ENCODE results near the gene RPL13A.

The RPL13A gene

DNA sequence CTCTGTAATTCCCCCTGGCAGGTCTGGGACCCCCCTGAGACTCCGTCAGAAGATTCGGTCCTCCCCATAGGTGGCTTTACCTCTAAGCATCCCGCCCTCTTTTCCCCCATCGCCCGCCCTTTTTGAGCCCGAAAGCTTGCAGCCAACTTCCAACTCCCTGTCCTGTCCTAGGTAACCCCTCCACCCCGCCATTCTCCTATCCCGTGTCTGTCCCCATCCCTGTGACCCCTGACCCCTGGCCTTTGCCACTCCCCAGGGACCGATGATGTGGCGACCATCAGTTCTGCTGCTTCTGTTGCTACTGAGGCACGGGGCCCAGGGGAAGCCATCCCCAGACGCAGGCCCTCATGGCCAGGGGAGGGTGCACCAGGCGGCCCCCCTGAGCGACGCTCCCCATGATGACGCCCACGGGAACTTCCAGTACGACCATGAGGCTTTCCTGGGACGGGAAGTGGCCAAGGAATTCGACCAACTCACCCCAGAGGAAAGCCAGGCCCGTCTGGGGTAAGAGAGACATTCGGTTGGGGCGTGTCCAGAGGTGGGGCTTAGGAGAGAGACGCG is 40.9 kb downstream of the RPL13A start:
- no peaks in the 10 kb centered on the region for H3K27me3 ChIP-seq (ENCODE audit: control insufficient read depth in 1 of 2, insufficient read depth in 2 of 2, low read length in 2 of 2)
- H3K9me3 ChIP-seq (ENCODE audit: control insufficient read depth in 1 of 2, low read length in 2 of 2): no peaks in the 10 kb centered on the region
- H3K4me1 ChIP-seq (ENCODE audit: control insufficient read depth in 1 of 2, insufficient read depth in 2 of 2, low read length in 2 of 2): peaks cover 5 to 11% of the 10 kb centered on the region in 2 donors
- H3K4me3 ChIP-seq (ENCODE audit: low read depth in 1 of 2, low read length in 2 of 2): peak overlapping the region; percentile 55 to 59
- H3K36me3 ChIP-seq (ENCODE audit: control insufficient read depth in 1 of 2, insufficient read depth in 2 of 2, low read length in 2 of 2): peaks cover 20 to 54% of the 10 kb centered on the region in 2 donors
- no peak overlapping the region for H3K27ac ChIP-seq (ENCODE audit: low read depth, low read length)
- no peak overlapping the region for H3K9ac ChIP-seq (ENCODE audit: low read depth in 1 of 2, low read length in 2 of 2)

DNA sequence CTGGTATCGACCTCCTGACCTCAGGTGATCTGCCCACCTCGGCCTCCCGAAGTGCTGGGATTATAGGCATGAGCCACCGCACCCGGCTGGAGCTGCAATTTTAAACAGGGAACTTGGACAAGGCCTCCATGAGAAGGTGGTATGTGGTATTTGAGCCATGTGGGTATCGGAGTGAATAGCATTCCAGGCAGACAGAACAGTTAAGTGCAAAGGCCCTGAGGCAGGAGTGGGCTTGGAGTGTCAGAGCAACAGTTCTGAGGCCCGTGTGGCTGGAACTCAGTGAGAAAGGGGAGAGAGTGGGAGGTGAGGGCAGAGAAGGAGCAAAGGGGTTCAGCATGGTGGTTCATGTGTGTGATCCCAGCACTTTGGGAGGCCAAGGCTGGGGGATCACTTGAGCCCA is 43.3 kb downstream of the RPL13A start:
- Histone ChIP-seq H3K9ac (ENCODE audit: low read depth in 1 of 2, low read length in 2 of 2) (no peak overlapping the region), H3K27me3 (ENCODE audit: control insufficient read depth in 1 of 2, insufficient read depth in 2 of 2, low read length in 2 of 2) (no peaks in the 10 kb centered on the region), H3K27ac (ENCODE audit: low read depth, low read length) (no peak overlapping the region), H3K9me3 (ENCODE audit: control insufficient read depth in 1 of 2, low read length in 2 of 2) (no peaks in the 10 kb centered on the region), H3K4me3 (ENCODE audit: low read depth in 1 of 2, low read length in 2 of 2) (no peak overlapping the region), H3K36me3 (ENCODE audit: control insufficient read depth in 1 of 2, insufficient read depth in 2 of 2, low read length in 2 of 2) (peaks cover 9 to 53% of the 10 kb centered on the region in 2 donors), H3K4me1 (ENCODE audit: control insufficient read depth in 1 of 2, insufficient read depth in 2 of 2, low read length in 2 of 2) (peaks cover 5 to 20% of the 10 kb centered on the region in 2 donors)

GRCh38 chr19:49533551-49534488 is 46.4 kb downstream of the RPL13A start:
- no peaks in the 10 kb centered on the region for H3K9me3 ChIP-seq (ENCODE audit: control insufficient read depth in 1 of 2, low read length in 2 of 2)
- peak overlapping the region in 1 of 2 donors; percentile 25 for H3K9ac ChIP-seq (ENCODE audit: low read depth in 1 of 2, low read length in 2 of 2)
- no peak overlapping the region for H3K27ac ChIP-seq (ENCODE audit: low read depth, low read length)
- H3K36me3 ChIP-seq (ENCODE audit: control insufficient read depth in 1 of 2, insufficient read depth in 2 of 2, low read length in 2 of 2): peaks cover 12 to 53% of the 10 kb centered on the region in 2 donors
- no peaks in the 10 kb centered on the region for H3K27me3 ChIP-seq (ENCODE audit: control insufficient read depth in 1 of 2, insufficient read depth in 2 of 2, low read length in 2 of 2)
- H3K4me3 ChIP-seq (ENCODE audit: low read depth in 1 of 2, low read length in 2 of 2): peak overlapping the region; percentile 58 to 68
- H3K4me1 ChIP-seq (ENCODE audit: control insufficient read depth in 1 of 2, insufficient read depth in 2 of 2, low read length in 2 of 2): peaks cover under 1 to 12% of the 10 kb centered on the region in 2 donors

DNA sequence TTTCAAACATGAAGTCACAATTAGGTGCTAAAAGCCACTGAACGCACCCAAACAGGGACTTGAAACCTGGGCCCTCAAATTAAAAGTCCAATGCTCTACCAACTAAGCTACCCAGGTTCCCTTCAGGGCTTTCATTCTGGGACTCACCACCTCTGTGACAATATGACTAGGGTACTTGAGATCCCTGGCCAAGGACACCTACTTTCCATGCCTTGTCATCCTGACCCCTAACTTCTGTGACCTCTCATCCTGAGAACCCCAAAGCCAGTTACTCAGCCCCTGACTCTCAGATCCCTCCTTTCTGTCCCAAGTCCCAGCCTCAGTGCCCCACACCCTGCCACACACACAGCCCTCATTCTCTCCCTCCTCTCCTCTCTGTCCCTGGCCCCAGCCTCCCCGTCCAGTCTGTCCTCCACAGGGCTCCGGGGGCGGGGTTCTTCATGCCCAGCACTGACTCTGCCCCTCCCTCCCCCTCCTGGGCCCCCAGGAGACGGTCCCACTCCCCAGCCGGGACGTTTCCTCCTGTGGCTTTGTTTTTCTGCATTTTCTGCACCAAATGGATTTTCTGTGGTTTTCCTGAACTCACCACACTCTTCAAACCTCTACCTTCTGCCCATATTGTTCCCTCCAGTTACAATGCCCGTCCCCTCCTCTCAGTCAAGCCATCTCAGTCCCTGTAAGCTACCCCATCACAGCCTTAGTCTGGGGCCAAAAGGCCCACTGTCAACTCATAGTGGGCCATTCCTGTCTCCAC is 47.4 kb downstream of the RPL13A start:
- no peaks in the 10 kb centered on the region for H3K27me3 ChIP-seq (ENCODE audit: control insufficient read depth in 1 of 2, insufficient read depth in 2 of 2, low read length in 2 of 2)
- H3K4me1 ChIP-seq (ENCODE audit: control insufficient read depth in 1 of 2, insufficient read depth in 2 of 2, low read length in 2 of 2): peaks cover 0 to 12% of the 10 kb centered on the region in 2 donors
- H3K9me3 ChIP-seq (ENCODE audit: control insufficient read depth in 1 of 2, low read length in 2 of 2): no peaks in the 10 kb centered on the region
- peaks cover 14 to 53% of the 10 kb centered on the region in 2 donors for H3K36me3 ChIP-seq (ENCODE audit: control insufficient read depth in 1 of 2, insufficient read depth in 2 of 2, low read length in 2 of 2)
- H3K27ac ChIP-seq (ENCODE audit: low read depth, low read length): no peak overlapping the region
- peak overlapping the region in 1 of 2 donors; percentile 68 for H3K4me3 ChIP-seq (ENCODE audit: low read depth in 1 of 2, low read length in 2 of 2)
- no peak overlapping the region for H3K9ac ChIP-seq (ENCODE audit: low read depth in 1 of 2, low read length in 2 of 2)

DNA sequence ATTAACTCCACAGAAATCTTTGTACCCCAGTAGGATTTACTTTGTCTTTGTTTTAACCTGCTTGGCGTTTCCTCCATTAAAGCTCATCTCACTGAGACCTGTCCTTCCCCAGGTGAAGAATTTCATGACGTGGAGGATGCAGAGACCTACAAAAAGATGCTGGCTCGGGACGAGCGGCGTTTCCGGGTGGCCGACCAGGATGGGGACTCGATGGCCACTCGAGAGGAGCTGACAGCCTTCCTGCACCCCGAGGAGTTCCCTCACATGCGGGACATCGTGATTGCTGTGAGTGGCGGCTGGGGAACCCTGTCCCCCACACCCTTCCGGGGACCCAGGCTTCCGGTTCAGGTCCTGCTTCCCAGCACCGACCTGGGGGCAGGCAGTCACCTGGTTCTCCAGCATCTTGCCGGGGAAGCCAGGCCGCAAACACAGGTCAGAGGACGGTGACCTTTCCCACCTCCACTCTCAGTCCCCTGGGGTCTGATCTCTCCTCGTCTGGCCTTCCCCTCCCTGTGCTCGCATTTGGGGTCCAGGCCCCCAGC is 49.6 kb downstream of the RPL13A start:
- Histone ChIP-seq H3K27ac (ENCODE audit: low read depth, low read length) (no peak overlapping the region), H3K9ac (ENCODE audit: low read depth in 1 of 2, low read length in 2 of 2) (no peak overlapping the region), H3K4me1 (ENCODE audit: control insufficient read depth in 1 of 2, insufficient read depth in 2 of 2, low read length in 2 of 2) (peaks cover 0 to 12% of the 10 kb centered on the region in 2 donors), H3K27me3 (ENCODE audit: control insufficient read depth in 1 of 2, insufficient read depth in 2 of 2, low read length in 2 of 2) (no peaks in the 10 kb centered on the region), H3K36me3 (ENCODE audit: control insufficient read depth in 1 of 2, insufficient read depth in 2 of 2, low read length in 2 of 2) (peaks cover 14 to 58% of the 10 kb centered on the region in 2 donors), H3K9me3 (ENCODE audit: control insufficient read depth in 1 of 2, low read length in 2 of 2) (no peaks in the 10 kb centered on the region), H3K4me3 (ENCODE audit: low read depth in 1 of 2, low read length in 2 of 2) (no peak overlapping the region)

DNA sequence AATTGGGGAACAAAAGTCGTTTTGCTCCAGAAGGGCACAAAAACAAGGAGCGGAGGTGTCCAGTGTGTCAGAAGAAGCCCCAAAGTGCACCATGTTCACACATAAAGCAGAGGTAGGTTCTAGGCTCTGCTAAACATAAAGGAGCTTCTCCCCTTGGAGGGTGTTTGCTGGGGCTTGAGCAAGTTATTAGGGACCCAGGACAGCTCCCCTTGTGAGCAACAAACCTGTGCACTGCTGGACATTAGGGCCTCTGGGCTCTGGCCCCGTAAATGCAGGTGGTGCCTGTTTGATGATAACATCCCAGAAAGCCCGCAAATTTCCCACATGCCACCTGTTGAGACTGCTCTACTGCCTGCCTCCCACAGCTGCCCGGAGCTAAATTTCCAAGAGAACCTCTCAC is 51.2 kb downstream of the RPL13A start:
- Histone ChIP-seq H3K4me1 (ENCODE audit: control insufficient read depth in 1 of 2, insufficient read depth in 2 of 2, low read length in 2 of 2) (peaks cover 0 to 7% of the 10 kb centered on the region in 2 donors), H3K27me3 (ENCODE audit: control insufficient read depth in 1 of 2, insufficient read depth in 2 of 2, low read length in 2 of 2) (no peaks in the 10 kb centered on the region), H3K4me3 (ENCODE audit: low read depth in 1 of 2, low read length in 2 of 2) (no peak overlapping the region), H3K36me3 (ENCODE audit: control insufficient read depth in 1 of 2, insufficient read depth in 2 of 2, low read length in 2 of 2) (peaks cover 15 to 63% of the 10 kb centered on the region in 2 donors), H3K9ac (ENCODE audit: low read depth in 1 of 2, low read length in 2 of 2) (no peak overlapping the region), H3K9me3 (ENCODE audit: control insufficient read depth in 1 of 2, low read length in 2 of 2) (no peaks in the 10 kb centered on the region), H3K27ac (ENCODE audit: low read depth, low read length) (no peak overlapping the region)

- H3K4me1 ChIP-seq (ENCODE audit: control insufficient read depth in 1 of 2, insufficient read depth in 2 of 2, low read length in 2 of 2): peaks cover 0 to 4% of the 10 kb centered on the region in 2 donors
- H3K27me3 ChIP-seq (ENCODE audit: control insufficient read depth in 1 of 2, insufficient read depth in 2 of 2, low read length in 2 of 2): no peaks in the 10 kb centered on the region
- H3K27ac ChIP-seq (ENCODE audit: low read depth, low read length): no peak overlapping the region
- no peaks in the 10 kb centered on the region for H3K9me3 ChIP-seq (ENCODE audit: control insufficient read depth in 1 of 2, low read length in 2 of 2)
- no peak overlapping the region for H3K9ac ChIP-seq (ENCODE audit: low read depth in 1 of 2, low read length in 2 of 2)
- H3K36me3 ChIP-seq (ENCODE audit: control insufficient read depth in 1 of 2, insufficient read depth in 2 of 2, low read length in 2 of 2): peaks cover 15 to 63% of the 10 kb centered on the region in 2 donors
- no peak overlapping the region for H3K4me3 ChIP-seq (ENCODE audit: low read depth in 1 of 2, low read length in 2 of 2)
Measured at GRCh38 chr19:49539192-49539952, 52.0 kb downstream of the RPL13A start.
